ENCODE measurements around the gene PATZ1. TPM values are rescaled to one million over a fixed set of nuclear protein-coding genes. Genes with fewer than 3 reads are reported as not detected.
"Not testable (repeated sequence)": the region's sequence is repeated elsewhere in the genome, so short reads cannot be mapped to it uniquely, and the experiment has no call there.

Gene PATZ1
- total RNA-seq, 3 donors from 2014 or later (not counting 1 experiment from before 2014, with no cell fraction given) = 31.5 to 39.2 (median 37.3) TPM

DNA sequence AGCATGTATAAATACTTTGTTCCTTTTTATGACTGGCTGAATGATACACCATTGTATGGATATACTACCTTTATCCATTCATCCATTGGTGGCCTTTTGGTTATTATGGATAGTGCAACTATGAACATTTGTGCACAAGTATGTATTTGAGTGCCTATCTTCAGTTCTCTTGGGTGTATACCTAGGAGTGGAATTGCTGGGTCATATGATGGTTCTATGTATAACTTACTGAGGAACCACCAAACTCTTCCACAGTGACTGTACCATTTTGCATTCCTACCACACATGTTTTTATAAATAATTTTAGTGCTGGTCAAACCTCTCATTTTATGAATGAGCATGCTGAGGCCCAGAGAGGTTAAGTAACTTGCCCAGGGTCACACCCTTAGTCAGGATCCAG lies 3.8 kb upstream of the PATZ1 start:
- H3K36me3 Mint-ChIP-seq = no peaks in the 10 kb centered on the region
- H3K9me3 ChIP-seq (ENCODE audit: control insufficient read depth, insufficient read depth, low read length) = no peaks in the 10 kb centered on the region
- H3K4me3 Mint-ChIP-seq = no peak overlapping the region
- peaks cover 6 to 8% of the 10 kb centered on the region in 2 donors for H3K4me1 Mint-ChIP-seq
- H3K9me3 Mint-ChIP-seq = no peaks in the 10 kb centered on the region
- TF ChIP-seq, protein P1, sequence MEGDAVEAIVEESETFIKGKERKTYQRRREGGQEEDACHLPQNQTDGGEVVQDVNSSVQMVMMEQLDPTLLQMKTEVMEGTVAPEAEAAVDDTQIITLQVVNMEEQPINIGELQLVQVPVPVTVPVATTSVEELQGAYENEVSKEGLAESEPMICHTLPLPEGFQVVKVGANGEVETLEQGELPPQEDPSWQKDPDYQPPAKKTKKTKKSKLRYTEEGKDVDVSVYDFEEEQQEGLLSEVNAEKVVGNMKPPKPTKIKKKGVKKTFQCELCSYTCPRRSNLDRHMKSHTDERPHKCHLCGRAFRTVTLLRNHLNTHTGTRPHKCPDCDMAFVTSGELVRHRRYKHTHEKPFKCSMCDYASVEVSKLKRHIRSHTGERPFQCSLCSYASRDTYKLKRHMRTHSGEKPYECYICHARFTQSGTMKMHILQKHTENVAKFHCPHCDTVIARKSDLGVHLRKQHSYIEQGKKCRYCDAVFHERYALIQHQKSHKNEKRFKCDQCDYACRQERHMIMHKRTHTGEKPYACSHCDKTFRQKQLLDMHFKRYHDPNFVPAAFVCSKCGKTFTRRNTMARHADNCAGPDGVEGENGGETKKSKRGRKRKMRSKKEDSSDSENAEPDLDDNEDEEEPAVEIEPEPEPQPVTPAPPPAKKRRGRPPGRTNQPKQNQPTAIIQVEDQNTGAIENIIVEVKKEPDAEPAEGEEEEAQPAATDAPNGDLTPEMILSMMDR (IDR thresholded peaks at IDR 0.05) = no peak
- H3K27me3 ChIP-seq (ENCODE audit: control insufficient read depth, insufficient read depth, low read length) = no peaks in the 10 kb centered on the region
- no peaks in the 10 kb centered on the region for H3K36me3 ChIP-seq (ENCODE audit: control insufficient read depth, insufficient read depth, low read length)
- ATAC-seq (no peak), DNase-seq (no peak)
- peaks cover 19% of the 10 kb centered on the region for H3K4me1 ChIP-seq (ENCODE audit: control insufficient read depth, insufficient read depth, low read length)
- H3K27ac Mint-ChIP-seq = no peak overlapping the region
- intact Hi-C loops (cut with micrococcal nuclease) = loop anchor here (10.0 kb wide), 1 partner anchor 145 kb away; the partner anchor contains the start of gene SFI1
- no peak overlapping the region for H3K4me3 ChIP-seq (ENCODE audit: low read length)
- H3K27ac ChIP-seq (ENCODE audit: low read length) = no peak overlapping the region
- peaks cover 0 to 3% of the 10 kb centered on the region in 2 donors for H3K27me3 Mint-ChIP-seq (ENCODE audit: low read depth in 2 of 2)

DNA sequence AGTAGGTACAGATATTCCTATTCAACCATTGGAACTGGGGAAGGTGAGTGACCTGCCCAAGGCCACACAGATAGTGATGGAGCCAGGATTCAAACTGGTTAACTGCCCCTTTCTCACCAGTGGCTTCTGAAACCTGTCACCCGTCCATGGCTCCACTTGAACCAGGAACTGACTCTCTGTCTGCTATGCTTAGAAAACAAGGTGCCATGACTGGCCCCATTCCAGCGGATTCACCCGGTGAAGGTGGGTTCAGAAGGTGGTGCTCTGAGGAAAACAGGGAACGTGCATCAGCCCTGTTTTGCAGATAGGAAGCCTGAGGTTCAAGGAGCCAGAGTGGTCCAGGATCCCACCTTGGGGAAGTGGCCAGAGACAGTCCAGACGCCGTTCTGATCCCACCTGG lies 2.6 kb upstream of the PATZ1 start:
- Histone ChIP-seq H3K36me3 (ENCODE audit: control insufficient read depth, insufficient read depth, low read length) (peaks cover 6% of the 10 kb centered on the region), H3K4me1 (ENCODE audit: control insufficient read depth, insufficient read depth, low read length) (peaks cover 31% of the 10 kb centered on the region), H3K27ac (ENCODE audit: low read length) (no peak overlapping the region), H3K9me3 (ENCODE audit: control insufficient read depth, insufficient read depth, low read length) (no peaks in the 10 kb centered on the region), H3K27me3 (ENCODE audit: control insufficient read depth, insufficient read depth, low read length) (no peaks in the 10 kb centered on the region), H3K4me3 (ENCODE audit: low read length) (no peak overlapping the region)
- ATAC-seq (no peak), DNase-seq (no peak)
- Mint-ChIP-seq H3K4me1 (peaks cover 16 to 20% of the 10 kb centered on the region in 2 donors), H3K9me3 (no peaks in the 10 kb centered on the region), H3K4me3 (peak overlapping the region; percentile 25), H3K27ac (no peak overlapping the region), H3K36me3 (no peaks in the 10 kb centered on the region), H3K27me3 (ENCODE audit: low read depth in 2 of 2) (no peaks in the 10 kb centered on the region)
- TF ChIP-seq, protein P1 (IDR thresholded peaks at IDR 0.05) = no peak
- WGBS (ENCODE audit: insufficient coverage) = 94% methylated on average over 6 of the region's 6 CpGs
- intact Hi-C loops (cut with micrococcal nuclease) = loop anchor here (10.0 kb wide), 1 partner anchor 146 kb away; the partner anchor contains the start of gene SFI1

DNA sequence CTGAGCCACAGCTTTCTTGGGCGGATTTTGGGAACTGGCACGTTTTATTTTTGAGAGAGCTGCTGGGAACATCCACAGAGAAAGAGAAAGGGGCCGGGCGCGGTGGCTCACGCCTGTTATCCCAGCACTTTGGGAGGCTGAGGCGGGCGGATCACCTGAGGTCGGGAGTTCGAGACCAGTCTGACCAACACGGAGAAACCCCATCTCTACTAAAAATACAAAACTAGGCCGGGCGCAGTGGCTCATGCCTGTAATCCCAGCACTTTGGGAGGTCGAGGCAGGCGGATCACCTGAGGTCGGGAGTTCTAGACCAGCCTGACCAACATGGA lies 1.8 kb upstream of the PATZ1 start:
- not testable (repeated sequence) for H3K27me3 Mint-ChIP-seq (ENCODE audit: low read depth in 2 of 2); ATAC-seq; H3K9me3 ChIP-seq (ENCODE audit: control insufficient read depth, insufficient read depth, low read length); H3K36me3 Mint-ChIP-seq; H3K9me3 Mint-ChIP-seq; H3K27ac ChIP-seq (ENCODE audit: low read length); DNase-seq; H3K27me3 ChIP-seq (ENCODE audit: control insufficient read depth, insufficient read depth, low read length); H3K36me3 ChIP-seq (ENCODE audit: control insufficient read depth, insufficient read depth, low read length)
- Histone ChIP-seq H3K4me1 (ENCODE audit: control insufficient read depth, insufficient read depth, low read length) (peaks cover 39% of the 10 kb centered on the region), H3K4me3 (ENCODE audit: low read length) (peak overlapping the region; percentile 72)
- intact Hi-C loops (cut with micrococcal nuclease) = loop anchor here (10.0 kb wide), 1 partner anchor 147 kb away; the partner anchor contains the start of gene SFI1
- Mint-ChIP-seq H3K27ac (peak overlapping the region in 1 of 2 donors; percentile 62), H3K4me3 (peak overlapping the region; percentile 88), H3K4me1 (peaks cover 24 to 28% of the 10 kb centered on the region in 2 donors)
- 93% methylated on average over 16 of the region's 16 CpGs for WGBS (ENCODE audit: insufficient coverage)

DNA sequence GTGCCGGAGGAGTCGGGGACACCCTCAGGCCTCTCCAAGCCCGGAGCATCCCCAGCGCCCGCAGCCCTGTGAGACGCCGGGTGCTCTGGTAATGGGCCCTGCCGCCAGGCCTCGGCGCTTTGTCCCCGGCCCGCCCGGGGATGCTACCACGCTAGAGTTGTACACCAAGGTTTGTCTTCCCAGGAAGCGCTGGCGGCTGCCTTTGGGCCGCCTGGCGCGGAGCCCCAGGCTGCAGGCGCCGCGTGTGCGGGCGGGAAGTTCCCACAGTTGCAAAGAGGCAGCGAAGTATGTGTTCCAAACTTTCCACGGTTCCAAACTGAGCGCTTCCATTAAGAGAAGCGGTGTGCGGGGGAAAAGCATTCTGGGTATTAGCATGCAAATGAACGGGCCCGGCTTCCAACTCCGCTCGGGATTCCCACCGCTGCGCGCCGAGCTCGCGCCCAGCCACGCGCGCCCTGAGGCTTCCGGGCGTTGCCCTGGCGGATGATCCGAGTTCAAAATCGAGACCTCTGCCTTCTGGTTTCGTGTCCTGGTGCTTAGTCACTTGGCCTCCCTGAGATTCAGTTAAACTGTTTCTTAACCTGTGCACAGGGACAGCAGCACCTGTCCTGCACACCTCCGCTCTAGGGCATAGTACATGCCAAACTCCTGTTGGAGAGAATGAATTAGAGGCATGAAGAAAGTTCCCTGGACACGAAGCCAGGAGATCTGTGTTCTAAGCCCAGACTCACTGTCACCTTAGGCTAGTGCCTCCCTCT lies 1.3 kb upstream of the PATZ1 start:
- intact Hi-C loops (cut with micrococcal nuclease) = loop anchor here (2.0 to 10.0 kb wide), 2 partner anchors 57 to 147 kb away; partner anchors contain the start of gene SFI1
- H3K4me3 ChIP-seq (ENCODE audit: low read length) = peak overlapping the region; percentile 72
- no peaks in the 10 kb centered on the region for H3K36me3 Mint-ChIP-seq
- H3K4me1 ChIP-seq (ENCODE audit: control insufficient read depth, insufficient read depth, low read length) = peaks cover 44% of the 10 kb centered on the region
- H3K9me3 Mint-ChIP-seq = no peaks in the 10 kb centered on the region
- no peaks in the 10 kb centered on the region for H3K27me3 Mint-ChIP-seq (ENCODE audit: low read depth in 2 of 2)
- DNase-seq = peak; percentile 29 to 79
- H3K9me3 ChIP-seq (ENCODE audit: control insufficient read depth, insufficient read depth, low read length) = no peaks in the 10 kb centered on the region
- H3K27ac Mint-ChIP-seq = peak overlapping the region; percentile 62 to 71
- peaks cover 30 to 33% of the 10 kb centered on the region in 2 donors for H3K4me1 Mint-ChIP-seq
- TF ChIP-seq, protein P1 (IDR thresholded peaks at IDR 0.05) = no peak
- peak overlapping the region; percentile 58 for H3K27ac ChIP-seq (ENCODE audit: low read length)
- no peak for ATAC-seq
- peaks cover 8% of the 10 kb centered on the region for H3K36me3 ChIP-seq (ENCODE audit: control insufficient read depth, insufficient read depth, low read length)
- H3K4me3 Mint-ChIP-seq = peak overlapping the region; percentile 88
- 2% methylated on average over 50 of the region's 50 CpGs for WGBS (ENCODE audit: insufficient coverage)
- H3K27me3 ChIP-seq (ENCODE audit: control insufficient read depth, insufficient read depth, low read length) = no peaks in the 10 kb centered on the region
